Placental epithelial cell (primary cell): ENCODE measurements around the gene ADAMTS19. TPM values are rescaled to one million over a fixed set of nuclear protein-coding genes. Genes with fewer than 3 reads are reported as not detected.

Experiments used
- total RNA-seq: library from RNA; depleted of rRNA; stranded (reverse); fragments of >200 nt; gene quantifications from 2 replicates; pipeline ENCODE4 v1.2.3, GENCODE V29; 2012

The ADAMTS19 gene, protein sequence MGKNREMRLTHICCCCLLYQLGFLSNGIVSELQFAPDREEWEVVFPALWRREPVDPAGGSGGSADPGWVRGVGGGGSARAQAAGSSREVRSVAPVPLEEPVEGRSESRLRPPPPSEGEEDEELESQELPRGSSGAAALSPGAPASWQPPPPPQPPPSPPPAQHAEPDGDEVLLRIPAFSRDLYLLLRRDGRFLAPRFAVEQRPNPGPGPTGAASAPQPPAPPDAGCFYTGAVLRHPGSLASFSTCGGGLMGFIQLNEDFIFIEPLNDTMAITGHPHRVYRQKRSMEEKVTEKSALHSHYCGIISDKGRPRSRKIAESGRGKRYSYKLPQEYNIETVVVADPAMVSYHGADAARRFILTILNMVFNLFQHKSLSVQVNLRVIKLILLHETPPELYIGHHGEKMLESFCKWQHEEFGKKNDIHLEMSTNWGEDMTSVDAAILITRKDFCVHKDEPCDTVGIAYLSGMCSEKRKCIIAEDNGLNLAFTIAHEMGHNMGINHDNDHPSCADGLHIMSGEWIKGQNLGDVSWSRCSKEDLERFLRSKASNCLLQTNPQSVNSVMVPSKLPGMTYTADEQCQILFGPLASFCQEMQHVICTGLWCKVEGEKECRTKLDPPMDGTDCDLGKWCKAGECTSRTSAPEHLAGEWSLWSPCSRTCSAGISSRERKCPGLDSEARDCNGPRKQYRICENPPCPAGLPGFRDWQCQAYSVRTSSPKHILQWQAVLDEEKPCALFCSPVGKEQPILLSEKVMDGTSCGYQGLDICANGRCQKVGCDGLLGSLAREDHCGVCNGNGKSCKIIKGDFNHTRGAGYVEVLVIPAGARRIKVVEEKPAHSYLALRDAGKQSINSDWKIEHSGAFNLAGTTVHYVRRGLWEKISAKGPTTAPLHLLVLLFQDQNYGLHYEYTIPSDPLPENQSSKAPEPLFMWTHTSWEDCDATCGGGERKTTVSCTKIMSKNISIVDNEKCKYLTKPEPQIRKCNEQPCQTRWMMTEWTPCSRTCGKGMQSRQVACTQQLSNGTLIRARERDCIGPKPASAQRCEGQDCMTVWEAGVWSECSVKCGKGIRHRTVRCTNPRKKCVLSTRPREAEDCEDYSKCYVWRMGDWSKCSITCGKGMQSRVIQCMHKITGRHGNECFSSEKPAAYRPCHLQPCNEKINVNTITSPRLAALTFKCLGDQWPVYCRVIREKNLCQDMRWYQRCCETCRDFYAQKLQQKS
- under 0.01 TPM in 1 of 2 replicates, not detected in the other for total RNA-seq

DNA sequence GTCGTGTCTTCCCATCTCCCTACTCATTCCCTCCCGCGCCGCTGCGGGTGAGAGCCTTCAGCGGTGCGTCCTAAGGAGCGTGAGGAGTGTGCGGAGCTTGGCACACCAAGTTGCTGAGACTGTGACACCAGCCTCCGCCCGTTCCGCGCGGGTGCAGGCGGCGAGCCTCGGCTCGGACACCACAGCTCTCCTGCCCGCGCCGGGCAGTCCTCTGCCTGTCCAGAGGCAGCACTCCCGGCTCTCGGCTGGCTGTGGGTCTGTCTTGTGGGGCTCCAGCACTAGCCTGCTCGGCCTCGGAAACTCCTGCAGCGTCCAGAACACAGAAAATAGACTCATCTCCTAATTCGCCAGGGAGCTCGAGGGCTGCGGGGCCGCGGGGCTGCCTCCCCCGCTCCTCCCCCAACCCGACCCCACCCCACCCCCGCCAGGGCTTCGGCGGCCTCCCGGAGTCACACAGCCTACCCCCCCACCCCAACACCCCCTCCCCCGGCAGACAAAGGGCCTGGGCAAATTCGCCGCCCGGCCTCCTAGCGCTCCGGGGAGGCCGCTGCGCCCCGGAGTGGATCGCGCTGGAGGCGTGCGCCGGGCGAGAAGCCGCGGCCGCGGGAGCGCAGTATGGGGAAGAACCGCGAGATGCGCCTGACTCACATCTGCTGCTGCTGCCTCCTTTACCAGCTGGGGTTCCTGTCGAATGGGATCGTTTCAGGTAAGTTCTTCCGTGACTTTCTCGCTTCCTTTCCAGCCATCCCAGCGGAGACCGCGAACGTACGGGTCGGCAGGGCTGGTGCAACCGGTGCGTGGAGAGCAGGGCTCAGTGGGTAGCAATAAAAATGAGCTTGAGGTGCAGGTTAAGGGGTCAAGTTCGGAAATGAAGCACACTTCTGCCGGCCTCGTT, at the start of gene ADAMTS19:
Gene ADAMTS19 (plus strand): TSS at position 522 of the 895 bp plus-strand sequence. CDS start 94 bp downstream, at position 616.

DNA sequence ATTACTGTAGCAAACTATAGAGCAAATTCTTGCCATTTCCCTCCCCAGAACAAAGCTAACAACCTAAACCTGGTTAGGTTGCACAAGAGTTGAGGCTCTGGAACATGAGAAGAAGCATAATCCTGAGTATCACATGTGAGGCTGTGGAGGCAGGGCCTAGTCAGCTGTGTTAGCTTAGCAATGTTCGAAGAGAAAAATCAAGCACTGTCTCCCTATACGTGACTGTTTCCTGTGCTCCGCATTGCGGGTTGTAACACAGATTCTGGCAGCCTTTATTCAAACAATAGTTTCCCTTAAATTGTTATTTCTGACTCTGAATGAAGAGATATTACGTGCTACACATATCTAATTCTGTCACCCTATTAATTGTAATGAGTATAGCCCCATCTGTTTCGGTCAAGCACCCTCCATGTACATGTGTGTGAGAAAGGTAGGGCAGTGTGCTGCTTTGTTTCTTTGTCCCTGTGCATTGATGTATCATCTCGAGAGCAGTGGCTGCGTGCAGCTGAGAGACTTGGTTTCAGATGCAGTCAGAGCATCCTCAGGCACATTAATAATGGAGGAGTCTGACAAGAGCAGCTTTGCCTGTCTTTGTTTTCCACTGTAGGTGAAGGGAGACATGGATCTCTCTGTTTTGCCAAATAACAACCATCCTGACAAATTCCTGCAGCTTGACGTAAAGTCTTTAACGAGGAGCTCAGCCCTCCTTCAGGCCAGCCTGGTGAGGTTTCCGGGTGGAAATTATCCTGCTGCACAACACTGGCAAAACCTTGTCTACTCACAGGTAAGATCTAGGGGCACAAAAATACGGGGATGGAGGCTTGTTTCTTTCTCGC, 287.7 kb downstream of the ADAMTS19 start, which contains the start of gene MINAR2:
Gene MINAR2 (plus strand): TSS at position 523 of the 836 bp plus-strand sequence. CDS start 97 bp downstream, at position 620.

